Mesangial cell (primary cell): ENCODE measurements around the gene FBXL16. TPM values are rescaled to one million over a fixed set of nuclear protein-coding genes. Genes with fewer than 3 reads are reported as not detected.

ENCODE experiments used
- total RNA-seq: library from RNA; depleted of rRNA; stranded (reverse); fragments of >200 nt; gene quantifications from 2 replicates; pipeline ENCODE4 v1.2.3, GENCODE V29; 2015

Gene FBXL16
- total RNA-seq, result under 0.01 and 1.4 TPM in 2 replicates

GRCh38 chr16:705431-706188 lies at the start of gene FBXL16:
Gene FBXL16, minus strand, starts transcription at chr16:705801. Its CDS starts 8,396 bp downstream, at chr16:697405.

GRCh38 chr16:740764-741505 lies 35.3 kb upstream of the FBXL16 start, which contains the start of gene CIAO3:
Gene CIAO3, minus strand, starts transcription at chr16:740997. Its CDS starts 12 bp downstream, at chr16:740985.

GRCh38 chr16:726438-727290 lies 21.1 kb upstream of the FBXL16 start, which contains the start of the genes CCDC78 and HAGHL:
Gene CCDC78, minus strand, starts transcription at chr16:726443. Its CDS starts 76 bp downstream, at chr16:726367.
Gene HAGHL, plus strand, starts transcription at chr16:727106. Its CDS starts 404 bp downstream, at chr16:727510.

GRCh38 chr16:720990-721764 lies 15.6 kb upstream of the FBXL16 start, which contains the start of gene ANTKMT:
Gene ANTKMT, plus strand, starts transcription at chr16:721146. Its CDS starts 129 bp downstream, at chr16:721275.

GRCh38 chr16:714558-715476 lies 9.2 kb upstream of the FBXL16 start, which contains the start of gene METRN:
Gene METRN, plus strand, starts transcription at chr16:715118. Its CDS starts 172 bp downstream, at chr16:715290.

GRCh38 chr16:684071-684794 lies 21.4 kb downstream of the FBXL16 start, which contains the start of gene JMJD8:
Gene JMJD8, minus strand, starts transcription at chr16:684334. Its CDS starts 15 bp downstream, at chr16:684319.

GRCh38 chr16:679814-680624 lies 25.6 kb downstream of the FBXL16 start, which contains the start of gene STUB1:
Gene STUB1, plus strand, starts transcription at chr16:680410. Its CDS starts 116 bp downstream, at chr16:680526.

GRCh38 chr16:674968-675883 lies 30.4 kb downstream of the FBXL16 start, which contains the start of gene RHBDL1:
Gene RHBDL1, plus strand, starts transcription at chr16:675671. Its CDS starts 120 bp downstream, at chr16:675791.

GRCh38 chr16:667780-668518 lies 37.7 kb downstream of the FBXL16 start, which contains the start of gene RHOT2:
Gene RHOT2, plus strand, starts transcription at chr16:668132. Its CDS starts 68 bp downstream, at chr16:668200.

GRCh38 chr16:648781-649589 lies 56.6 kb downstream of the FBXL16 start, which contains the start of gene WDR90:
Gene WDR90, plus strand, starts transcription at chr16:649365. Its CDS starts 52 bp downstream, at chr16:649417.

Other genes starting within 250 kb of the FBXL16 start
- gene CAPN15, start 178.1 kb downstream of the FBXL16 start, total RNA-seq, result 49.4 and 70.6 TPM in 2 replicates
- gene PRR35, start 145.4 kb downstream of the FBXL16 start, total RNA-seq, result not detected in 2 replicates
- 0.65 and 2.0 TPM in 2 replicates for gene NHLRC4, start 138.8 kb downstream of the FBXL16 start, total RNA-seq
- gene PIGQ, start 135.8 kb downstream of the FBXL16 start, total RNA-seq, result 53.0 and 88.0 TPM in 2 replicates
- 21.8 and 22.3 TPM in 2 replicates for gene RAB40C, start 115.7 kb downstream of the FBXL16 start, total RNA-seq
- under 0.01 and 0.13 TPM in 2 replicates for gene WFIKKN1, start 74.8 kb downstream of the FBXL16 start, total RNA-seq
- 175 and 248 TPM in 2 replicates for gene METTL26, start 69.5 kb downstream of the FBXL16 start, total RNA-seq
- gene MCRIP2, start 64.0 kb downstream of the FBXL16 start, total RNA-seq, result 31.0 and 32.3 TPM in 2 replicates
- 18.6 and 23.1 TPM in 2 replicates for gene WDR90, start 56.4 kb downstream of the FBXL16 start, total RNA-seq
- 72.5 and 93.6 TPM in 2 replicates for gene RHOT2, start 37.7 kb downstream of the FBXL16 start, total RNA-seq
- gene RHBDL1, start 30.1 kb downstream of the FBXL16 start, total RNA-seq, result 0.16 and 2.9 TPM in 2 replicates
- 129 and 192 TPM in 2 replicates for gene STUB1, start 25.4 kb downstream of the FBXL16 start, total RNA-seq
- 115 and 120 TPM in 2 replicates for gene JMJD8, start 21.5 kb downstream of the FBXL16 start, total RNA-seq
- gene WDR24, start 15.4 kb downstream of the FBXL16 start, total RNA-seq, result 15.6 and 21.7 TPM in 2 replicates
- 125 and 152 TPM in 2 replicates for gene METRN, start 9.3 kb upstream of the FBXL16 start, total RNA-seq
- gene ANTKMT, start 15.3 kb upstream of the FBXL16 start, total RNA-seq, result 44.2 and 47.8 TPM in 2 replicates
- gene CCDC78, start 20.6 kb upstream of the FBXL16 start, total RNA-seq, result 1.6 and 2.3 TPM in 2 replicates
- 15.6 and 26.5 TPM in 2 replicates for gene HAGHL, start 21.3 kb upstream of the FBXL16 start, total RNA-seq
- gene CIAO3, start 35.2 kb upstream of the FBXL16 start, total RNA-seq, result 32.9 and 37.4 TPM in 2 replicates
- 15.0 and 41.1 TPM in 2 replicates for gene MSLN, start 54.9 kb upstream of the FBXL16 start, total RNA-seq
- gene RPUSD1, start 82.6 kb upstream of the FBXL16 start, total RNA-seq, result 34.1 and 48.1 TPM in 2 replicates
- 8.7 and 39.1 TPM in 2 replicates for gene CHTF18, start 82.8 kb upstream of the FBXL16 start, total RNA-seq
- not detected in 2 replicates for gene GNG13, start 94.9 kb upstream of the FBXL16 start, total RNA-seq